Thyroid gland (tissue), 4 donors: ENCODE data around the gene APAF1.

Source experiments
- CTCF ChIP-seq, 6 experiments: fragments of 200-600 bp in 3 of 6; fragments of 450-650 bp in 3 of 6; sonication (generic) in 3 of 6; IDR thresholded peaks; one replicate each; pipeline ENCODE4 v1.5.1; 2016 to 2019; ENCODE audit warnings: antibody characterized with exemption in 6 of 6, mild to moderate bottlenecking in 2 of 6, inconsistent platforms in 1 of 6, moderate library complexity in 1 of 6
- POLR2A ChIP-seq, 2 donors: fragments of 450-650 bp; IDR thresholded peaks; one replicate each; pipeline ENCODE4 v1.6.1; 2017; ENCODE audit warnings: antibody characterized with exemption in 2 of 2, mild to moderate bottlenecking in 2 of 2, moderate library complexity in 1 of 2

GRCh38 chr12:98719515-98720504 lies 74.7 kb downstream of the APAF1 start:
- TF ChIP-seq POLR2A (IDR thresholded peaks at IDR 0.05): no peak
- TF ChIP-seq CTCF (IDR thresholded peaks at IDR 0.05): no peak
